Endodermal cell (in vitro differentiated cells): Measurements from ENCODE around the gene GLYATL3. TPM values are rescaled to one million over a fixed set of nuclear protein-coding genes. Genes with fewer than 3 reads are reported as not detected.
"Not testable (repeated sequence)": the region's sequence is repeated elsewhere in the genome, so short reads cannot be mapped to it uniquely, and the experiment has no call there.

Experiments used
- DNase-seq: peaks from one replicate; pipeline ENCODE4 v3.0.0-alpha.2; 2017
- H3K27ac ChIP-seq: 2 replicates; pipeline ENCODE4 v1.5.1; 2013; ENCODE audit warnings: mild to moderate bottlenecking, low read depth, low read length, moderate library complexity
- H3K27me3 ChIP-seq: 2 replicates; pipeline ENCODE4 v1.6.1; 2013; ENCODE audit warnings: mild to moderate bottlenecking, low read length, moderate library complexity; ENCODE audit not compliant: insufficient read depth, control insufficient read depth, poor library complexity, severe bottlenecking
- H3K36me3 ChIP-seq: 2 replicates; pipeline ENCODE4 v1.7.0; 2013; ENCODE audit warnings: mild to moderate bottlenecking, low read length, moderate library complexity; ENCODE audit not compliant: control insufficient read depth, insufficient read depth
- H3K4me1 ChIP-seq: one replicate; pipeline ENCODE4 v1.7.0; 2013; ENCODE audit warnings: low read length; ENCODE audit not compliant: control insufficient read depth, insufficient read depth
- H3K4me3 ChIP-seq: 2 replicates; pipeline ENCODE4 v1.5.1; 2013; ENCODE audit warnings: mild to moderate bottlenecking, low read length, moderate library complexity
- H3K9ac ChIP-seq: 2 replicates; pipeline ENCODE4 v1.6.1; 2013; ENCODE audit warnings: mild to moderate bottlenecking, low read length, moderate library complexity; ENCODE audit not compliant: poor library complexity, severe bottlenecking; ENCODE audit errors: extremely low read depth
- H3K9me3 ChIP-seq: 2 replicates; pipeline ENCODE4 v1.6.1; 2013; ENCODE audit warnings: mild to moderate bottlenecking, low read length, moderate library complexity; ENCODE audit not compliant: control insufficient read depth
- H3K27ac Mint-ChIP-seq: 2 replicates; pipeline ENCODE4 v1.8.0; 2020; ENCODE audit warnings: mixed read lengths
- H3K27me3 Mint-ChIP-seq: 2 replicates; pipeline ENCODE4 v1.8.0; 2021; ENCODE audit warnings: mild to moderate bottlenecking, mixed read lengths; ENCODE audit not compliant: insufficient read depth
- H3K36me3 Mint-ChIP-seq: 2 replicates; pipeline ENCODE4 v1.8.0; 2020; ENCODE audit warnings: low read depth, mixed read lengths
- H3K4me1 Mint-ChIP-seq: 2 replicates; pipeline ENCODE4 v1.8.0; 2020; ENCODE audit warnings: mixed read lengths
- H3K4me3 Mint-ChIP-seq: 2 replicates; pipeline ENCODE4 v1.8.0; 2020; ENCODE audit warnings: mild to moderate bottlenecking, moderate library complexity, mixed read lengths
- H3K9me3 Mint-ChIP-seq: 2 replicates; pipeline ENCODE4 v1.8.0; 2020; ENCODE audit warnings: mild to moderate bottlenecking, mixed read lengths
- CTCF ChIP-seq: fragments of 200-600 bp; sonication (generic); conservative IDR thresholded peaks from 2 replicates; pipeline ENCODE4 v1.5.0; 2021; ENCODE audit warnings: antibody characterized with exemption, mild to moderate bottlenecking
- whole genome bisulfite sequencing, 2 experiments: methylation state at CpG; one replicate each; pipeline versions ENCODE4 v1.1.5 to v1.1.7; 2013; ENCODE audit warnings: missing lambda C conversion rate in 2 of 2, mixed read lengths in 1 of 2; ENCODE audit not compliant: insufficient coverage in 1 of 2, insufficient read length in 1 of 2; 5-methylcytosine and 5-hydroxymethylcytosine counted together
- total RNA-seq, 2 donors: library from RNA; stranded (reverse); fragmentation: NEBNext Ultra II Directional in 1 of 2; extraction: Animal tissue kit (Norgen Biotek cat#: 25700) in 1 of 2; gene quantifications; 2 replicates in 1 of 2; 3 replicates in 1 of 2; pipeline ENCODE4 v1.2.1, GENCODE V29; 2021

Gene GLYATL3
- total RNA-seq, 2 donors from 2014 or later: not detected

GRCh38 chr6:49468042-49468441, 31.7 kb upstream of the GLYATL3 start:
- H3K36me3 ChIP-seq: peaks cover 21% of the 10 kb centered on the region
- H3K9ac ChIP-seq: no peak overlapping the region
- H3K4me1 ChIP-seq: no peaks in the 10 kb centered on the region
- Mint-ChIP-seq H3K9me3 (no peaks in the 10 kb centered on the region), H3K36me3 (peaks cover 10% of the 10 kb centered on the region), H3K4me3 (no peak overlapping the region), H3K4me1 (peaks cover 3% of the 10 kb centered on the region), H3K27me3 (no peaks in the 10 kb centered on the region), H3K27ac (no peak overlapping the region)
- no peak overlapping the region for H3K27ac ChIP-seq
- DNase-seq: no peak
- no peaks in the 10 kb centered on the region for H3K9me3 ChIP-seq
- H3K27me3 ChIP-seq: no peaks in the 10 kb centered on the region
- H3K4me3 ChIP-seq: no peak overlapping the region
- TF ChIP-seq CTCF: no peak
- WGBS, 2 experiments: 93 to 95% methylated on average over 8 to 9 of the region's 9 CpGs

GRCh38 chr6:49476564-49476963, 23.2 kb upstream of the GLYATL3 start:
- Histone ChIP-seq H3K9me3 (peaks cover 20% of the 10 kb centered on the region), H3K36me3 (peaks cover 30% of the 10 kb centered on the region)
- not testable (repeated sequence) for H3K4me1 ChIP-seq, H3K27ac Mint-ChIP-seq, H3K4me3 Mint-ChIP-seq, DNase-seq, H3K27ac ChIP-seq, H3K4me3 ChIP-seq, H3K4me1 Mint-ChIP-seq, H3K9ac ChIP-seq, H3K27me3 Mint-ChIP-seq, H3K27me3 ChIP-seq
- 93% methylated on average over 2 of the region's 2 CpGs; no CpG with 5 or more reads in 1 of the 2 experiments for WGBS, 2 experiments
- H3K9me3 Mint-ChIP-seq: peaks cover 29% of the 10 kb centered on the region
- peaks cover 74% of the 10 kb centered on the region for H3K36me3 Mint-ChIP-seq

- WGBS, 2 experiments: 90 to 100% methylated on average over 1 to 2 of the region's 3 CpGs
- H3K4me3 ChIP-seq: no peak overlapping the region
- no peaks in the 10 kb centered on the region for H3K4me1 ChIP-seq
- no peaks in the 10 kb centered on the region for H3K27me3 Mint-ChIP-seq
- no peaks in the 10 kb centered on the region for H3K4me1 Mint-ChIP-seq
- no peak overlapping the region for H3K9ac ChIP-seq
- H3K27ac ChIP-seq: no peak overlapping the region
- H3K9me3 Mint-ChIP-seq: peaks cover 38% of the 10 kb centered on the region
- H3K4me3 Mint-ChIP-seq: no peak overlapping the region
- H3K36me3 Mint-ChIP-seq: peaks cover 71% of the 10 kb centered on the region
- H3K27me3 ChIP-seq: no peaks in the 10 kb centered on the region
- peaks cover 20% of the 10 kb centered on the region for H3K9me3 ChIP-seq
- no peak for DNase-seq
- peaks cover 13% of the 10 kb centered on the region for H3K36me3 ChIP-seq
- no peak for TF ChIP-seq CTCF
- no peak overlapping the region for H3K27ac Mint-ChIP-seq
Observed at GRCh38 chr6:49479308-49479970, 20.3 kb upstream of the GLYATL3 start.

- not testable (repeated sequence) for DNase-seq, H3K4me1 ChIP-seq, H3K9ac ChIP-seq, H3K27me3 ChIP-seq, H3K27me3 Mint-ChIP-seq, H3K4me1 Mint-ChIP-seq, H3K4me3 Mint-ChIP-seq, H3K27ac Mint-ChIP-seq, H3K27ac ChIP-seq, H3K4me3 ChIP-seq
- Histone ChIP-seq H3K36me3 (peaks cover 25% of the 10 kb centered on the region), H3K9me3 (peaks cover 20% of the 10 kb centered on the region)
- Mint-ChIP-seq H3K36me3 (peaks cover 52% of the 10 kb centered on the region), H3K9me3 (peaks cover 27% of the 10 kb centered on the region)
- 93 to 97% methylated on average over 6 to 15 of the region's 22 CpGs for WGBS, 2 experiments
Observed at GRCh38 chr6:49481846-49482245, 17.9 kb upstream of the GLYATL3 start.

- not testable (repeated sequence) for H3K27ac ChIP-seq, H3K27me3 Mint-ChIP-seq, H3K4me1 Mint-ChIP-seq, H3K27me3 ChIP-seq, H3K27ac Mint-ChIP-seq, H3K4me3 ChIP-seq, H3K4me3 Mint-ChIP-seq, DNase-seq, H3K4me1 ChIP-seq, H3K9ac ChIP-seq
- WGBS, 2 experiments: 94 to 97% methylated on average over 6 to 14 of the region's 14 CpGs
- Histone ChIP-seq H3K9me3 (peaks cover 20% of the 10 kb centered on the region), H3K36me3 (peaks cover 25% of the 10 kb centered on the region)
- Mint-ChIP-seq H3K36me3 (peaks cover 43% of the 10 kb centered on the region), H3K9me3 (peaks cover 25% of the 10 kb centered on the region)
Observed at GRCh38 chr6:49483380-49483779, 16.3 kb upstream of the GLYATL3 start.
